Ovary (tissue), 9 donors: ENCODE measurements around the gene CRADD. TPM values are rescaled to one million over a fixed set of nuclear protein-coding genes. Genes with fewer than 3 reads are reported as not detected.

Source experiments
- DNase-seq, 5 donors: peaks; one replicate each; pipeline ENCODE4 v3.0.0-alpha.2; 2019 to 2020
- H3K27ac ChIP-seq, 2 donors: fragments of 200-600 bp; one replicate each; pipeline versions ENCODE4 v1.5.1 to v1.8.0; 2019 to 2022
- H3K27me3 ChIP-seq: fragments of 200-600 bp; one replicate; pipeline ENCODE4 v1.8.0; 2022
- H3K36me3 ChIP-seq: fragments of 200-600 bp; sonication (generic); one replicate; pipeline ENCODE4 v1.5.1; 2019
- H3K4me1 ChIP-seq: one replicate; pipeline ENCODE4 v1.8.1; 2013; ENCODE audit warnings: mild to moderate bottlenecking, moderate library complexity; ENCODE audit not compliant: insufficient read depth
- H3K4me3 ChIP-seq: fragments of 200-600 bp; sonication (generic); one replicate; pipeline ENCODE4 v1.5.1; 2017
- H3K9me3 ChIP-seq, 2 donors: fragments of 200-600 bp in 1 of 2; sonication (generic) in 1 of 2; one replicate each; pipeline versions ENCODE4 v1.5.1 to v1.8.1; 2013 to 2019; ENCODE audit warnings: mild to moderate bottlenecking in 1 of 2, moderate library complexity in 1 of 2
- EP300 ChIP-seq: sonication (generic); formaldehyde crosslinking; IDR thresholded peaks from one replicate; pipeline ENCODE4 v1.6.1; 2017; ENCODE audit warnings: antibody characterized with exemption
- POLR2A ChIP-seq: fragments of 450-650 bp; IDR thresholded peaks from one replicate; pipeline ENCODE4 v1.6.1; 2017; ENCODE audit warnings: antibody characterized with exemption, mild to moderate bottlenecking, moderate library complexity
- WGBS, 3 donors: extraction: QIAGEN DNeasy Blood & Tissue Kit in 1 of 3; methylation state at CpG; one replicate each; pipeline versions ENCODE4 v1.1.5 to v1.1.7; 2013 to 2017; 5-methylcytosine and 5-hydroxymethylcytosine counted together
- intact Hi-C, 4 donors: fragments of 100-400 bp; cut with DNase I; formaldehyde crosslinking; loops; one replicate each; pipeline versions ENCODE4 v1.11.0 to v1.15.1; 2022 to 2023
- polyA plus RNA-seq, 2 donors: library from polyadenylated mRNA; stranded (reverse); fragments of 200-250 nt in 1 of 2; fragments of 350-450 nt in 1 of 2; fragmentation: Illumina TruSeq in 1 of 2; extraction: RNeasy Lipid Tissue Mini Kit (QIAGEN cat#74804) in 1 of 2; gene quantifications; one replicate each; pipeline ENCODE4 v1.2.3, GENCODE V29; 2013 to 2014
- total RNA-seq, 7 donors: library from RNA; depleted of rRNA in 2 of 7; stranded (reverse); fragments of >200 nt in 2 of 7; fragmentation: NEBNext Ultra II Directional in 3 of 7; extraction: Animal tissue kit (Norgen Biotek cat#: 25700) in 3 of 7; gene quantifications; one replicate each; pipeline versions ENCODE4 v1.1.0 to v1.2.4, GENCODE V29; 2016 to 2023
- TF ChIP-seq, protein P1 (sequence below), 3 donors: fragments of 450-650 bp in 2 of 3; fragments of 200-600 bp in 1 of 3; IDR thresholded peaks; one replicate each; pipeline versions ENCODE4 v1.5.1 to v1.8.0; 2016 to 2022; ENCODE audit warnings: antibody characterized with exemption in 3 of 3, mild to moderate bottlenecking in 1 of 3
- donor health status: DM: no; HTN: no; CAD: no; lungs with moderate emphysema.
- donor health status: DM: no; HTN: no; CAD: no.
- donor health status: Bipolar disorder and iron deficiency.
- donor health status: DM: yes; HTN: yes; CAD: no.
- donor health status: DM: no; HTN: no; CAD: no.
- donor health status: DM: yes; HTN: yes; CAD: no.

Gene CRADD
- total and polyA plus RNA-seq, 9 donors = 11.4 to 67.8 (median 16.9) TPM

DNA sequence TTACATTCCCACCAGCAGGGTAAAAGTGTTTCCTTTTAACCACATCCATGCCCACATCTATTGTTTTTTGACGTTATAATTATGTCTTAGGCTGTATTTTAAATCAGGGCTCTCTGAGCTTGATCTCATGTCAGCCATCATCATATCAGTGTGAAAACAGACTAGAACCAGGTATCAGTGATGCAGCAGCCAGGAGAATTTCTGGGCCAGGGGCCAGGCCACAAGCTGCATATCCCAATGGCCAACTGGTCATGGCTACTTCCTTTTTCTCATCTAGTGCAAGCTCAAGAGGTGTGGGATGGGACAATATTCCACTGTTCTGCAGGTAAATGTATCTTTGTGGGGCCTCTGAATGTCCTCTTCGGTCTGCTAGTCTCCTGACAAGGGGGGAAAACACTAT, 125.1 kb downstream of the CRADD start:
- Histone ChIP-seq H3K9me3 (no peaks in the 10 kb centered on the region), H3K27me3 (no peaks in the 10 kb centered on the region), H3K36me3 (no peaks in the 10 kb centered on the region), H3K4me1 (peaks cover 2% of the 10 kb centered on the region), H3K4me3 (no peak overlapping the region), H3K27ac (no peak overlapping the region)
- TF ChIP-seq EP300 = no peak
- TF ChIP-seq, protein P1, sequence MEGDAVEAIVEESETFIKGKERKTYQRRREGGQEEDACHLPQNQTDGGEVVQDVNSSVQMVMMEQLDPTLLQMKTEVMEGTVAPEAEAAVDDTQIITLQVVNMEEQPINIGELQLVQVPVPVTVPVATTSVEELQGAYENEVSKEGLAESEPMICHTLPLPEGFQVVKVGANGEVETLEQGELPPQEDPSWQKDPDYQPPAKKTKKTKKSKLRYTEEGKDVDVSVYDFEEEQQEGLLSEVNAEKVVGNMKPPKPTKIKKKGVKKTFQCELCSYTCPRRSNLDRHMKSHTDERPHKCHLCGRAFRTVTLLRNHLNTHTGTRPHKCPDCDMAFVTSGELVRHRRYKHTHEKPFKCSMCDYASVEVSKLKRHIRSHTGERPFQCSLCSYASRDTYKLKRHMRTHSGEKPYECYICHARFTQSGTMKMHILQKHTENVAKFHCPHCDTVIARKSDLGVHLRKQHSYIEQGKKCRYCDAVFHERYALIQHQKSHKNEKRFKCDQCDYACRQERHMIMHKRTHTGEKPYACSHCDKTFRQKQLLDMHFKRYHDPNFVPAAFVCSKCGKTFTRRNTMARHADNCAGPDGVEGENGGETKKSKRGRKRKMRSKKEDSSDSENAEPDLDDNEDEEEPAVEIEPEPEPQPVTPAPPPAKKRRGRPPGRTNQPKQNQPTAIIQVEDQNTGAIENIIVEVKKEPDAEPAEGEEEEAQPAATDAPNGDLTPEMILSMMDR (IDR thresholded peaks at IDR 0.05) = no peak
- TF ChIP-seq POLR2A = no peak
- no peak for DNase-seq
- intact Hi-C loops = no loop called here
- WGBS, 3 donors = 97 to 99% (median 98%) methylated on average over 2 of the region's 2 CpGs

- Histone ChIP-seq H3K4me1 (peaks cover 2% of the 10 kb centered on the region), H3K36me3 (no peaks in the 10 kb centered on the region), H3K27ac (peak overlapping the region in 1 of 2 donors; percentile 39), H3K4me3 (no peak overlapping the region), H3K27me3 (no peaks in the 10 kb centered on the region), H3K9me3 (no peaks in the 10 kb centered on the region)
- DNase-seq = no peak
- WGBS, 3 donors = 40 to 62% (median 61%) methylated on average over 2 of the region's 2 CpGs
- intact Hi-C loops = no loop called here
- TF ChIP-seq, protein P1 (IDR thresholded peaks at IDR 0.05) = no peak
- TF ChIP-seq EP300 (no peak), POLR2A (no peak)
Observed at GRCh38 chr12:93802698-93803423, 125.7 kb downstream of the CRADD start.

DNA sequence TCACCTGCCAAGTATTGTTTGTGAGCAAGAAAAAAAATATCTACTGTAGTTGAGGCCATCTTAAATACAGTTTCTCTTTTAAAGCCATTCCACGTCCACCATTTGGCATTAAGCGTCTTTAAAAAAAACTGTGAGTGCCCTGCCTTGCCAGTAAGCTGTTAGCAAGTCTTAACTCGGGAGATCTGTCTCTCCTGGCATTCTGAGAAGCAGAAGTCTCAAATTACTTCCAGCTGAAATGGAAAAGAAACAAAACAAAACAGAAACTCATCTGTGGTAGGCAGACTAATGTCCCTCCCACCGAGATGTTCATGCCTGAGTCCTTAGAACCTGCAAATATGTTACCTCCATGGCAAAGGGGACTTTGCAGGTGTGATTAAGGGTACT, 126.2 kb downstream of the CRADD start:
- H3K27ac ChIP-seq = peak overlapping the region in 1 of 2 donors; percentile 39
- H3K27me3 ChIP-seq = no peaks in the 10 kb centered on the region
- DNase-seq = no peak
- no peak overlapping the region for H3K4me3 ChIP-seq
- 37 to 44% (median 38%) methylated on average over 4 of the region's 4 CpGs for WGBS, 3 donors
- intact Hi-C loops = no loop called here
- TF ChIP-seq EP300 (no peak), POLR2A (no peak)
- TF ChIP-seq, protein P1 (IDR thresholded peaks at IDR 0.05) = no peak
- no peaks in the 10 kb centered on the region for H3K9me3 ChIP-seq
- H3K36me3 ChIP-seq = no peaks in the 10 kb centered on the region
- H3K4me1 ChIP-seq = peaks cover 2% of the 10 kb centered on the region

DNA sequence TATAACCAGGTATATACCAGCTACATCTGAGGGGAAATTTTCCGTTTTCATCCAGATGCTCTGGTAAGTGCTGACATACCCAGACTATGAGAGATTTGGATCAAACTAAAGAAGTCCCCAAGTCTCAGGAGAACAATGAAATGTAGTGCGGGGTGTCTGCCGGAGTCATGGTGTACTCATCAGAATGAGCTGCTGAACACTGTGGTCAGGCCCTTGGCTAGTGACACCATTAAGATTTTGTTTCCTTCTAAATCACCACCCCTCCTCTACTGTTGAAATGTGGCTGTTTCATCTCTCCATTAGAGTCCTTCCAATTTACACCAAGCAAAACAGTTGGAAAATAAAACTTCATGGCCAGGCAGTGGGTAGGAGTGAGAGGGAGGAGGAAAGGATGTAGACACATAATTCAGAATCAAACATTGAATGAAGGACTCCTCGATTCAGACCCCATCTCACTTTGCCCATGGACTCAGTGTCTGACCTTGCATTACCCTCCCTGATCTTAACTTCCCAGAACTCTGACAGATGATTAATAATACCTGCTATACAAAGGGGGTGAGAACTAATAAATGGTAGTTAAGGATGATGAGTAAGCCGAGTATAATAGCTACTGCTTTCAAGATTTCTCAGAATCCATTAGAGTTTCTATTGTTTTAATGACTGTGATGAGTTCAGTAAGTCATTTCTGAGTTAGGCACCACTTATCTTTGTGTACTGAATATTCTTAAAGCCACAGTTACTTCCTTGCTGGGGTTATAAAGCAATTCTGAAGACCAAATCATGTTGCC, 127.4 kb downstream of the CRADD start:
- no peak overlapping the region for H3K4me3 ChIP-seq
- no peaks in the 10 kb centered on the region for H3K9me3 ChIP-seq
- no peak overlapping the region for H3K27ac ChIP-seq
- TF ChIP-seq POLR2A = no peak
- TF ChIP-seq, protein P1 (IDR thresholded peaks at IDR 0.05) = no peak
- no peak for TF ChIP-seq EP300
- H3K4me1 ChIP-seq = peaks cover 2% of the 10 kb centered on the region
- DNase-seq = no peak
- WGBS, 3 donors = 77 to 87% (median 82%) methylated on average over 5 of the region's 5 CpGs
- intact Hi-C loops = no loop called here
- no peaks in the 10 kb centered on the region for H3K36me3 ChIP-seq
- H3K27me3 ChIP-seq = no peaks in the 10 kb centered on the region
